Measurements from ENCODE around the gene SYNGR2.

DNA sequence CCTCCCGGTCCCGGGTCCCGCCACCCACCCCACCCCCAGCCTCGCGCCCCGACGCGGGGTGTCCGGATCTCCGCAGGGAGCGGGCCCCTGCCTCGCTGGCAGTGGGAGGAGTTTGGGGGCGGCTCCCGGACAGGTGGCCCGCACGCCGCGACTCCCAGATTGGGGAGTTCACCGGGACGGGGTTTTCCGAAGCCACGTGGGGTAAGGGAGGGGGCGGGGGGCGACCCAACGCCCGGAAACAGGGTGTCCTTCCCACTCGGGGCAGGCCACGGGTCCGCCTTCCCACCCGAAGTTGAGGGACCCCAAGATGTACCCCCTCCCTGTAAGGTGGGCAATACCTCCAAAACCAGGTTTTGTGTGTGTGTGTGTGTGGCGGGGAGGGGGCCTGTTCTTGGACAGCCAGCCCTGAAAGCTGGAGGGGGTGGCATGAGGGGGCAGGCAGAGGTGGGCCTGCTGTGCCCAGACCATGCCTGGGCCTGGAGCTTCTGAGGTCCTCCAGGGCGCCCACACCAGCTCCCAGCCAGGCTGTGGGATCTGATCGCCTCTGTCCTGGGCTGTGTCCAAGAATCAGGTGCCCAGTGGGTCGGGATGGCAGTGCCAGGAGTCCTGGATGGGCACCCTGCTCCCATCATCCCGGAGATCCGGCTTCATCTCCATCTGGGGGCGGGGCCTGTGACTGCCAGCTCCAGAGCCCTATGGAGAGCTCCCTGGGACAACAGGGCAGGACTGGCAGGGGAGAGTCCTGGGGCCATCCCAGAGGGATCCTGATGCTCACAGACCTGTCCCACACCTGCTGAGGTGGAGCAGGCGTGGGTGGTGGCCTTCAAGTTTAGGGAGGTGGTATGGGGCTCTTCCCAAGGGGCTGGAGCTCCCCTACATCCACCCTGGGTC lies 767 bp downstream of the SYNGR2 start:
- no peak for TF ChIP-seq TAF1 (IDR thresholded peaks at IDR 0.05; ENCODE audit: borderline replicate concordance, insufficient read depth, low read length)
- TF ChIP-seq, protein P1, sequence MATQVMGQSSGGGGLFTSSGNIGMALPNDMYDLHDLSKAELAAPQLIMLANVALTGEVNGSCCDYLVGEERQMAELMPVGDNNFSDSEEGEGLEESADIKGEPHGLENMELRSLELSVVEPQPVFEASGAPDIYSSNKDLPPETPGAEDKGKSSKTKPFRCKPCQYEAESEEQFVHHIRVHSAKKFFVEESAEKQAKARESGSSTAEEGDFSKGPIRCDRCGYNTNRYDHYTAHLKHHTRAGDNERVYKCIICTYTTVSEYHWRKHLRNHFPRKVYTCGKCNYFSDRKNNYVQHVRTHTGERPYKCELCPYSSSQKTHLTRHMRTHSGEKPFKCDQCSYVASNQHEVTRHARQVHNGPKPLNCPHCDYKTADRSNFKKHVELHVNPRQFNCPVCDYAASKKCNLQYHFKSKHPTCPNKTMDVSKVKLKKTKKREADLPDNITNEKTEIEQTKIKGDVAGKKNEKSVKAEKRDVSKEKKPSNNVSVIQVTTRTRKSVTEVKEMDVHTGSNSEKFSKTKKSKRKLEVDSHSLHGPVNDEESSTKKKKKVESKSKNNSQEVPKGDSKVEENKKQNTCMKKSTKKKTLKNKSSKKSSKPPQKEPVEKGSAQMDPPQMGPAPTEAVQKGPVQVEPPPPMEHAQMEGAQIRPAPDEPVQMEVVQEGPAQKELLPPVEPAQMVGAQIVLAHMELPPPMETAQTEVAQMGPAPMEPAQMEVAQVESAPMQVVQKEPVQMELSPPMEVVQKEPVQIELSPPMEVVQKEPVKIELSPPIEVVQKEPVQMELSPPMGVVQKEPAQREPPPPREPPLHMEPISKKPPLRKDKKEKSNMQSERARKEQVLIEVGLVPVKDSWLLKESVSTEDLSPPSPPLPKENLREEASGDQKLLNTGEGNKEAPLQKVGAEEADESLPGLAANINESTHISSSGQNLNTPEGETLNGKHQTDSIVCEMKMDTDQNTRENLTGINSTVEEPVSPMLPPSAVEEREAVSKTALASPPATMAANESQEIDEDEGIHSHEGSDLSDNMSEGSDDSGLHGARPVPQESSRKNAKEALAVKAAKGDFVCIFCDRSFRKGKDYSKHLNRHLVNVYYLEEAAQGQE (IDR thresholded peaks at IDR 0.05; ENCODE audit: insufficient read depth in 1 of 2, low read depth in 2 of 2, low read length in 2 of 2) = no peak
- no peak for TF ChIP-seq POLR2AphosphoS5 (IDR thresholded peaks at IDR 0.05; ENCODE audit: low read depth, low read length)
